Osteoblast (primary cell): Measurements from ENCODE around the gene DIPK1C. TPM values are rescaled to one million over a fixed set of nuclear protein-coding genes. Genes with fewer than 3 reads are reported as not detected.

Experiments used
- DNase-seq: peaks from one replicate; pipeline ENCODE4 v3.0.0; 2011; ENCODE audit warnings: low spot score, mixed read lengths; ENCODE audit not compliant: insufficient read length; ENCODE audit errors: missing footprints
- H2AFZ ChIP-seq: 2 replicates; pipeline ENCODE4 v1.6.0; 2011; ENCODE audit warnings: mild to moderate bottlenecking, low read length
- H3K27ac ChIP-seq: 2 replicates; pipeline ENCODE4 v1.5.1; 2011; ENCODE audit warnings: mild to moderate bottlenecking, low read depth, low read length, moderate library complexity
- H3K27me3 ChIP-seq: 2 replicates; pipeline ENCODE4 v1.6.0; 2012; ENCODE audit warnings: mild to moderate bottlenecking, control low read depth, inconsistent platforms, low read length, moderate library complexity; ENCODE audit not compliant: insufficient read depth
- H3K36me3 ChIP-seq: 2 replicates; pipeline ENCODE4 v1.5.1; 2011; ENCODE audit warnings: mild to moderate bottlenecking, low read length, control low read depth, moderate library complexity; ENCODE audit not compliant: insufficient read depth
- H3K4me1 ChIP-seq: 2 replicates; pipeline ENCODE4 v1.5.1; 2011; ENCODE audit warnings: mild to moderate bottlenecking, low read length, control low read depth, moderate library complexity; ENCODE audit not compliant: insufficient read depth
- H3K4me2 ChIP-seq: 2 replicates; pipeline ENCODE4 v1.6.0; 2011; ENCODE audit warnings: mild to moderate bottlenecking, low read length; ENCODE audit not compliant: insufficient read depth
- H3K4me3 ChIP-seq: fragments of 200-600 bp; sonication (generic); 3 replicates; pipeline ENCODE4 v1.5.1; 2012; ENCODE audit warnings: mild to moderate bottlenecking, low read length, inconsistent platforms; ENCODE audit not compliant: insufficient read depth
- H3K79me2 ChIP-seq: 2 replicates; pipeline ENCODE4 v1.6.0; 2012; ENCODE audit warnings: mild to moderate bottlenecking, low read length, control low read depth, inconsistent platforms; ENCODE audit not compliant: insufficient read depth
- H3K9me3 ChIP-seq: 2 replicates; pipeline ENCODE4 v1.5.1; 2011; ENCODE audit warnings: low read depth, low read length, control low read depth
- H4K20me1 ChIP-seq: 2 replicates; pipeline ENCODE4 v1.6.0; 2012; ENCODE audit warnings: mild to moderate bottlenecking, low read length, control low read depth; ENCODE audit not compliant: insufficient read depth
- total RNA-seq: library from RNA; depleted of rRNA; stranded (reverse); fragments of >200 nt; gene quantifications from 2 replicates; pipeline ENCODE4 v1.2.3, GENCODE V29; 2012
- TF ChIP-seq, protein P1 (sequence below): IDR thresholded peaks from 2 replicates; pipeline ENCODE4 v1.5.1; 2011; ENCODE audit warnings: mild to moderate bottlenecking, low read depth, low read length, moderate library complexity; ENCODE audit errors: extremely low read depth

The DIPK1C gene
- total RNA-seq, 1 donor: not detected

DNA sequence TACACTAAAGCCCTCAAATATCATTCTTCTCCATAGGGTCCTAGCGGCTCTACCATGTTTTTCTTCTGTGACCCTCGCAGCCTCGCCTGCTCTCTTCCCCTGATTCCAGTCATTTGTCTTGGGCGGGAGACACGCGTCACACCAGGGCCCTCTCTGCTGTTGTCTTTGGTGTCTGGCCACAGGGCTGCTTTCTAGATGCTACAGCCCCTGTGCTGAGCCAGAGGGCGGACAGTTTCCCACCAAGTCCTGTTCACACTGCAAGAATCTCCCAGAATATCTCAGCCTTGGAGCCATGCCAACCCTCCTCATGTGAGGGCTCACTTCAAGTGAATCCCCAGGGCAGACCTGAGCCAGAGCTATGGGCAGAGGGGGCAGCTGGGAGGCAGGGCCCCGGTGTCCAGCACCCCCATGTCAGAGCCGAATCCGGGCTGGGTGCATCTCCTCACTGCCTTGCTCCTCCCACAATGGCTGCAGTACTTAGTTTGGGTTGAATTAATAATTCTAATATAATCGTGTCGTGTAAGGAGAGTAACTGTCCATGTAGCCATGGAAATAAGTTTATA, 42.1 kb downstream of the DIPK1C start:
- TF ChIP-seq, protein P1, sequence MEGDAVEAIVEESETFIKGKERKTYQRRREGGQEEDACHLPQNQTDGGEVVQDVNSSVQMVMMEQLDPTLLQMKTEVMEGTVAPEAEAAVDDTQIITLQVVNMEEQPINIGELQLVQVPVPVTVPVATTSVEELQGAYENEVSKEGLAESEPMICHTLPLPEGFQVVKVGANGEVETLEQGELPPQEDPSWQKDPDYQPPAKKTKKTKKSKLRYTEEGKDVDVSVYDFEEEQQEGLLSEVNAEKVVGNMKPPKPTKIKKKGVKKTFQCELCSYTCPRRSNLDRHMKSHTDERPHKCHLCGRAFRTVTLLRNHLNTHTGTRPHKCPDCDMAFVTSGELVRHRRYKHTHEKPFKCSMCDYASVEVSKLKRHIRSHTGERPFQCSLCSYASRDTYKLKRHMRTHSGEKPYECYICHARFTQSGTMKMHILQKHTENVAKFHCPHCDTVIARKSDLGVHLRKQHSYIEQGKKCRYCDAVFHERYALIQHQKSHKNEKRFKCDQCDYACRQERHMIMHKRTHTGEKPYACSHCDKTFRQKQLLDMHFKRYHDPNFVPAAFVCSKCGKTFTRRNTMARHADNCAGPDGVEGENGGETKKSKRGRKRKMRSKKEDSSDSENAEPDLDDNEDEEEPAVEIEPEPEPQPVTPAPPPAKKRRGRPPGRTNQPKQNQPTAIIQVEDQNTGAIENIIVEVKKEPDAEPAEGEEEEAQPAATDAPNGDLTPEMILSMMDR: no peak
- no peak overlapping the region for H3K4me3 ChIP-seq
- no peaks in the 10 kb centered on the region for H4K20me1 ChIP-seq
- no peak overlapping the region for H2AFZ ChIP-seq
- H3K27me3 ChIP-seq: no peaks in the 10 kb centered on the region
- no peak overlapping the region for H3K4me2 ChIP-seq
- no peak overlapping the region for H3K27ac ChIP-seq
- DNase-seq: no peak
- H3K36me3 ChIP-seq: no peaks in the 10 kb centered on the region
- H3K9me3 ChIP-seq: no peaks in the 10 kb centered on the region
- H3K4me1 ChIP-seq: no peaks in the 10 kb centered on the region
- H3K79me2 ChIP-seq: no peaks in the 10 kb centered on the region

DNA sequence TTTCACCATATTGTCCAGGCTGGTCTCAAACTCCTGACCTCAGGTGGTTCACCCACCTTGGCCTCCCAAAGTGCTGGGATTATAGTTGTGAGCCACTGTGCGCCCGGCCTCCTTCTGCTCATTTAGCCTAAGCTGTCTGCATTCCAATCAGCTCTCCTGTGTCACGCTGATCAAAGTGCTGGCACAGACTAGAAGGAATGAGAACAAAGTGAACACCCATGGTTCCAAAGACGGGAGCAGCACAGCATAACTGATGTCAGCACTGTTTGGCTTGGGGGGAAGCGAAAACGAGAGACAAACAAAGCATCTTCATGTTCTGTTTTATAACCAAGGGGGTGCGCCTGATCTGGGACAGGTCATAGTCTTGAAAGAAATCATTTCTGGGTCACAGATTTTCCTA, 43.3 kb downstream of the DIPK1C start:
- Histone ChIP-seq H3K9me3 (no peaks in the 10 kb centered on the region), H3K27me3 (no peaks in the 10 kb centered on the region)

DNA sequence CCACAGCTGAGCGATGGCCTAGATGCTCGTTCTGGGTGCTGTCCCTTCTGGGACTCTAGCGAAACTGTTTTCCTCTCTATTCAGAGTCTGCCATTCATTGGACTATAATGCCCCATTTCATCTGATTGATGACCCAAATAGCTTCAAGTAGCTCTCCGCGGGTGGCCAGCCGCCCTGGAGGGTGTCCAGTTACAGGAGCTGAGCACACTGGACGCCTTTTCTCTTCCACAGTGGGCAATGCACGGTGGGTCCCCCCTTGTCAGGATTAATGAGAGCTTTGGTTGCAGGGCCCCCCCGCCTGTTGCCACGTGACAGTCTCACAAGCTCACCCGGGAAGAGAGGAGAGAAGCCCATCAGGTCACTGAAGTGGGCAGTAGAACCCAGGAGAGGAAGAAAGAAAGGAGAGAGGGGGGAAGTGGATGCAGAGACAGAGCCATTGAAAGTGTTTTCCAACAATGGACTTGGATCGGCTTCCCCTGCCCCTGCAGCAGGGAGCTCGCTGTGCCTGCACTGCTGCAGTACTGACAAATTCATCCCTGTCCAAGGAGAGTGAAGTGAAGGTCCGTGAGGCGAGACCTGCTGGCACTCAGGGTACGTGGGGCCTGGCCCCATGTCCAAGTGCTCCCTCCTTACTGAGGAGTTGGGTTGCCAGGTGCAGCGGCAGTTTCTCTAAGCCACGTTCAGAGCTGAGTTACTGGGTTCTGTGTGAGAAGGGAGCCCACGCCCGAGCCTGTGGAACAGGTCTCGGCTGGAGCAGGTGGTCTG, 44.8 kb downstream of the DIPK1C start:
- H3K4me2 ChIP-seq: no peak overlapping the region
- no peak overlapping the region for H2AFZ ChIP-seq
- H4K20me1 ChIP-seq: no peaks in the 10 kb centered on the region
- H3K36me3 ChIP-seq: no peaks in the 10 kb centered on the region
- H3K4me3 ChIP-seq: no peak overlapping the region
- H3K4me1 ChIP-seq: no peaks in the 10 kb centered on the region
- DNase-seq: no peak
- no peaks in the 10 kb centered on the region for H3K79me2 ChIP-seq
- H3K27me3 ChIP-seq: no peaks in the 10 kb centered on the region
- no peaks in the 10 kb centered on the region for H3K9me3 ChIP-seq
- TF ChIP-seq, protein P1: no peak
- no peak overlapping the region for H3K27ac ChIP-seq

More for the DNA sequence above, 43.3 kb downstream of the DIPK1C start:
- Histone ChIP-seq H3K36me3 (no peaks in the 10 kb centered on the region), H3K27ac (no peak overlapping the region), H3K79me2 (no peaks in the 10 kb centered on the region), H3K4me2 (no peak overlapping the region), H3K4me1 (no peaks in the 10 kb centered on the region), H3K4me3 (no peak overlapping the region), H4K20me1 (no peaks in the 10 kb centered on the region), H2AFZ (no peak overlapping the region)
- DNase-seq: no peak
- TF ChIP-seq, protein P1: no peak

- no peaks in the 10 kb centered on the region for H3K4me1 ChIP-seq
- H3K4me2 ChIP-seq: no peak overlapping the region
- H3K79me2 ChIP-seq: no peaks in the 10 kb centered on the region
- no peak overlapping the region for H3K27ac ChIP-seq
- no peaks in the 10 kb centered on the region for H4K20me1 ChIP-seq
- H2AFZ ChIP-seq: no peak overlapping the region
- no peaks in the 10 kb centered on the region for H3K27me3 ChIP-seq
- no peak for DNase-seq
- no peaks in the 10 kb centered on the region for H3K36me3 ChIP-seq
- H3K9me3 ChIP-seq: no peaks in the 10 kb centered on the region
- TF ChIP-seq, protein P1: no peak
- no peak overlapping the region for H3K4me3 ChIP-seq
These were observed 45.6 kb downstream of the DIPK1C start for GRCh38 chr18:74411475-74411874.
